ENCODE data around the gene NDUFB7. TPM values are rescaled to one million over a fixed set of nuclear protein-coding genes. Genes with fewer than 3 reads are reported as not detected.
A peak's percentile ranks its signal among the peaks of the same experiment; 100 is the strongest.
"Not testable (repeated sequence)": the region's sequence is repeated elsewhere in the genome, so short reads cannot be mapped to it uniquely, and the experiment has no call there.

Gene NDUFB7
- total RNA-seq, 1 donor from 2014 or later, result 158 TPM

DNA sequence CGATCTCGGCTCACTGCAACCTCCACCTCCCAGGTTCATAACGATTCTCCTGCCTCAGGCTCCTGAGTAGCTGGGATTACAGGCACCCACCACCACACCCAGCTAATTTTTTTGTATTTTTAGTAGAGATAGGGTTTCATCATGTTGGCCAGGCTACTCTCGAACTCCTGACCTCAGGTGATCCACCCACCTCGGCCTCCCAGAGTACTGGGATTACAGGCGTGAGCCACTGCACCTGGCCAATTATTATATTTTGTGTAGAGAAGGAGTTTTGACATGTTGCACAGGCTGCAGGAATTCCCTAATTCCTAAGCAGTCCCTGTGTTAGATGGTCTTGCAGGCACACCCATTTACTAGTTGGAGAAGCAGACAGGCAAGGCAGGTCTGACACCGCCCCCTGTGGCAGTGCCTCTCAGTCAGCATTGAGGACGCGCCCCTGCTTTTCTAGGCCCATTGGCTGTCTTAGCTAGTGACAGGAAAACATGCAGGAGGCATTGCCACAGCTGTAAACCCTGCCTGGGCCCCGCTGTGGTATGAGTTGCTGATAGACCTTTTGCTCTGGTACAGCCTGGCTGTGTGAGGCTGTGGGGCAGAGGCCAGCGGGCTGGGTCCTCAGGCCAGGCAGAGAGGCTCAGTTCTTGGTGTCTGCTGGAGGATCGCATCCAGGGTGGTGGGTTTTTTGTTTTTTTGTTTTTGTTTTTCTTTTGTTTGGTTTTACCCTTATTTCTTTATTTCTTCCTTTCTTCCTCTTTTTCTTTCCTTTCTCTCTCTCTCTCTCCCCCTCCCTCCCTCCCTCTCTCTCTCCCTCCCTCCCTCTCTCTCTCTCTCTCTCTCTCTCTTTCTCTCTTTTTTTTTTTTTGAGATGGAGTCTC lies 20.5 kb downstream of the NDUFB7 start:
- H3K4me3 Mint-ChIP-seq (ENCODE audit: unreplicated experiment); H3K9me3 Mint-ChIP-seq (ENCODE audit: unreplicated experiment); H3K27me3 Mint-ChIP-seq (ENCODE audit: unreplicated experiment); H3K36me3 Mint-ChIP-seq (ENCODE audit: unreplicated experiment); DNase-seq (ENCODE audit: extremely low spot score, unreplicated experiment): not testable (repeated sequence)
- peak overlapping the region; percentile 59 for H3K27ac Mint-ChIP-seq (ENCODE audit: unreplicated experiment)
- peak; percentile 42 for TF ChIP-seq CTCF (IDR thresholded peaks at IDR 0.05)
- H3K4me1 Mint-ChIP-seq (ENCODE audit: unreplicated experiment), result peaks cover 39% of the 10 kb centered on the region

DNA sequence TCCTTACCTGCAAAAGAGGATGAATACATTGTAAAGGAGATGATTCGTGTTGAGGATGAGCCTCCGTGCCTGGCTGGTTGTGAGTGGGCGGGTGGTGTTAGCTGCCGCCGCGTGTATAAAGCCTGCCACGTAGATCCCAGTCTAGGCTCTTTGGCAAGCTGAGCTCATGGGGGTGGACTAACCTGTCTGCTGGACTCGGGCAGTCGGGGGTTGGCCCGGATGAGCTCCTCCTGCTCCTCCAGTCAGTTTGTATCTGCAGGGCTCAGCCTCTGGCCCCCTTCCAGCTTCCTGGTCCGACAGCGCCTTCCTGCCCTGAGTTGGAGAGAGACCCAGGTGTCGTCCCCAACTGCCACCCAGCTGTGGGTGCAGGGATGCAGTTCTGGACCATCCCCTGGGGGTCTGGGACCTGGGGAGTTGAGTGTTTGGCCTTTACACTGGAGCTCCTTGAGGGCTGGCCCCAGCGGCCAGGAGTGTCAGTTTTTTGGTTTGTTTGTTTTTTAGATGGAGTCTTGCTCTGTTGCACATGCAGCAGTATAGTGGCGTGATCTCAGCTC lies 21.6 kb downstream of the NDUFB7 start:
- TF ChIP-seq CTCF (IDR thresholded peaks at IDR 0.05), result no peak
- peak overlapping the region; percentile 31 for H3K27ac Mint-ChIP-seq (ENCODE audit: unreplicated experiment)
- H3K36me3 Mint-ChIP-seq (ENCODE audit: unreplicated experiment), result no peaks in the 10 kb centered on the region
- no peaks in the 10 kb centered on the region for H3K27me3 Mint-ChIP-seq (ENCODE audit: unreplicated experiment)
- peaks cover 38% of the 10 kb centered on the region for H3K4me1 Mint-ChIP-seq (ENCODE audit: unreplicated experiment)
- H3K9me3 Mint-ChIP-seq (ENCODE audit: unreplicated experiment), result no peaks in the 10 kb centered on the region
- no peak for DNase-seq (ENCODE audit: extremely low spot score, unreplicated experiment)
- H3K4me3 Mint-ChIP-seq (ENCODE audit: unreplicated experiment), result no peak overlapping the region

DNA sequence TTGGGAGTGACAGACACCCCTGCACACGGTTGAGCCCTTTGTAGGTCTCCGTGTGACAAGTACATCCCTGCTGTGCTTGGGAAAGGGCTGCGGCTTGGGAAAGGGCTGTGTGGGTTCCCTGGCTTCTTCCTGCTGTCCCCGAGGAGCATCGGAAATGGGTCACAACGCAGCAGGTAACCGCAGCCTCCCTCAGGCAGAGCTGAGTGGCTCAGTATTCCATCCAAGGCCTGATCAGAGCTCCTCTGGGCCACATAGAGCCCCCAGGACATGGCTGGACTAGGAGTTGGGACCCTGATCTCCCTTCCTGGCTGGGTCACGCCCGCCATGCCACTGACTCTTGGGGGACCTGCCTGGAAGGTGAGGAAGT lies 26.2 kb downstream of the NDUFB7 start:
- no peak for TF ChIP-seq CTCF (IDR thresholded peaks at IDR 0.05)
- no peaks in the 10 kb centered on the region for H3K9me3 Mint-ChIP-seq (ENCODE audit: unreplicated experiment)
- peak overlapping the region; percentile 67 for H3K27ac Mint-ChIP-seq (ENCODE audit: unreplicated experiment)
- no peak overlapping the region for H3K4me3 Mint-ChIP-seq (ENCODE audit: unreplicated experiment)
- H3K27me3 Mint-ChIP-seq (ENCODE audit: unreplicated experiment), result no peaks in the 10 kb centered on the region
- peaks cover 49% of the 10 kb centered on the region for H3K4me1 Mint-ChIP-seq (ENCODE audit: unreplicated experiment)
- DNase-seq (ENCODE audit: extremely low spot score, unreplicated experiment), result no peak
- H3K36me3 Mint-ChIP-seq (ENCODE audit: unreplicated experiment), result no peaks in the 10 kb centered on the region

GRCh38 chr19:14544977-14545715 lies 26.7 kb downstream of the NDUFB7 start:
- H3K27me3 Mint-ChIP-seq (ENCODE audit: unreplicated experiment), result no peaks in the 10 kb centered on the region
- no peaks in the 10 kb centered on the region for H3K9me3 Mint-ChIP-seq (ENCODE audit: unreplicated experiment)
- no peaks in the 10 kb centered on the region for H3K36me3 Mint-ChIP-seq (ENCODE audit: unreplicated experiment)
- no peak overlapping the region for H3K4me3 Mint-ChIP-seq (ENCODE audit: unreplicated experiment)
- H3K27ac Mint-ChIP-seq (ENCODE audit: unreplicated experiment), result peak overlapping the region; percentile 79
- H3K4me1 Mint-ChIP-seq (ENCODE audit: unreplicated experiment), result peaks cover 47% of the 10 kb centered on the region
- DNase-seq (ENCODE audit: extremely low spot score, unreplicated experiment), result no peak
- no peak for TF ChIP-seq CTCF (IDR thresholded peaks at IDR 0.05)

DNA sequence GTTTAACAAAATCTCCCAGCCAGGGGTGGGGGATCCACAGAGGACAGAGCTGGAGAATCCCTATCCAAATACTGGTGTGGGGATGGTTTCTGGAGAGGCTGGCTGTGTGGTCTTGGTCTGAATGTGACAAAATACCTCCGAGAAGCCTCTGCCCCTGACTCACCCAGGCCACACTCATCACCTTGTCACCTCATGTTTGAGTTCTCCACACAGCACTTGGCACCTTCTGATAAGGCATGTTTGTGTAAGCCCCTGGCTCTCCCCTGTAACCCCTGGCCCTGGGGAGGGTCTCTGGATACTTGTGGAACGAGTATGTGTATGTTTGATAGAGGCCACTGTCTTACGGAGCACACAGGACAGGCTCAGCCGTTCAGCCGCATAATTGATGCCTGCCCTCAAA lies 27.8 kb downstream of the NDUFB7 start:
- H3K4me3 Mint-ChIP-seq (ENCODE audit: unreplicated experiment), result no peak overlapping the region
- H3K4me1 Mint-ChIP-seq (ENCODE audit: unreplicated experiment), result peaks cover 47% of the 10 kb centered on the region
- no peak for DNase-seq (ENCODE audit: extremely low spot score, unreplicated experiment)
- no peaks in the 10 kb centered on the region for H3K27me3 Mint-ChIP-seq (ENCODE audit: unreplicated experiment)
- no peak for TF ChIP-seq CTCF (IDR thresholded peaks at IDR 0.05)
- H3K9me3 Mint-ChIP-seq (ENCODE audit: unreplicated experiment), result no peaks in the 10 kb centered on the region
- no peaks in the 10 kb centered on the region for H3K36me3 Mint-ChIP-seq (ENCODE audit: unreplicated experiment)
- H3K27ac Mint-ChIP-seq (ENCODE audit: unreplicated experiment), result peak overlapping the region; percentile 34

Measured in osteocyte (in vitro differentiated cells).